IPS-15b (cell line): ENCODE results near the gene CCDC18.

Experiments
- H3K27me3 ChIP-seq: one replicate; pipeline ENCODE4 v1.6.1; 2013; ENCODE audit warnings: low read length; ENCODE audit not compliant: control insufficient read depth, insufficient read depth
- H3K36me3 ChIP-seq: one replicate; pipeline ENCODE4 v1.6.1; 2013; ENCODE audit warnings: low read length; ENCODE audit not compliant: control insufficient read depth, insufficient read depth
- H3K4me1 ChIP-seq: one replicate; pipeline ENCODE4 v1.6.1; 2013; ENCODE audit warnings: mild to moderate bottlenecking, low read length; ENCODE audit not compliant: control insufficient read depth, insufficient read depth
- H3K4me3 ChIP-seq: one replicate; pipeline ENCODE4 v1.5.1; 2013; ENCODE audit warnings: low read depth, low read length
- H3K9ac ChIP-seq: one replicate; pipeline ENCODE4 v1.6.1; 2013; ENCODE audit warnings: low read depth, mild to moderate bottlenecking, low read length
- H3K9me3 ChIP-seq: one replicate; pipeline ENCODE4 v1.6.1; 2013; ENCODE audit warnings: mild to moderate bottlenecking, low read length; ENCODE audit not compliant: control insufficient read depth, insufficient read depth

Gene CCDC18

GRCh38 chr1:93321720-93322119 is 141.2 kb downstream of the CCDC18 start:
- Histone ChIP-seq H3K27me3 (no peaks in the 10 kb centered on the region), H3K4me3 (no peak overlapping the region), H3K9ac (no peak overlapping the region)

GRCh38 chr1:93322349-93322748 is 141.8 kb downstream of the CCDC18 start:
- H3K9me3 ChIP-seq = peaks cover 13% of the 10 kb centered on the region
- H3K9ac ChIP-seq = no peak overlapping the region
- H3K36me3 ChIP-seq = no peaks in the 10 kb centered on the region
- peaks cover 2% of the 10 kb centered on the region for H3K4me1 ChIP-seq
- no peak overlapping the region for H3K4me3 ChIP-seq
- H3K27me3 ChIP-seq = no peaks in the 10 kb centered on the region

More at GRCh38 chr1:93321720-93322119, 141.2 kb downstream of the CCDC18 start:
- no peaks in the 10 kb centered on the region for H3K36me3 ChIP-seq
- peaks cover 13% of the 10 kb centered on the region for H3K9me3 ChIP-seq
- H3K4me1 ChIP-seq = peaks cover 2% of the 10 kb centered on the region

- H3K4me3 ChIP-seq = no peak overlapping the region
- no peak overlapping the region for H3K9ac ChIP-seq
- peaks cover 13% of the 10 kb centered on the region for H3K9me3 ChIP-seq
- peaks cover 2% of the 10 kb centered on the region for H3K4me1 ChIP-seq
- H3K27me3 ChIP-seq = no peaks in the 10 kb centered on the region
- H3K36me3 ChIP-seq = no peaks in the 10 kb centered on the region
Observed at GRCh38 chr1:93323185-93323820, 142.8 kb downstream of the CCDC18 start.

GRCh38 chr1:93324486-93325464 is 144.3 kb downstream of the CCDC18 start:
- H3K4me1 ChIP-seq = peaks cover 5% of the 10 kb centered on the region
- no peaks in the 10 kb centered on the region for H3K27me3 ChIP-seq
- no peak overlapping the region for H3K9ac ChIP-seq
- H3K4me3 ChIP-seq = no peak overlapping the region
- H3K36me3 ChIP-seq = no peaks in the 10 kb centered on the region
- H3K9me3 ChIP-seq = peaks cover 9% of the 10 kb centered on the region
